ENCODE measurements around the gene LGALS7.
"Not testable (repeated sequence)": the region's sequence is repeated elsewhere in the genome, so short reads cannot be mapped to it uniquely, and the experiment has no call there.

LGALS7 gene

GRCh38 chr19:38799104-38799503, 25.8 kb upstream of the LGALS7 start:
- DNase-seq, result no peak

DNA sequence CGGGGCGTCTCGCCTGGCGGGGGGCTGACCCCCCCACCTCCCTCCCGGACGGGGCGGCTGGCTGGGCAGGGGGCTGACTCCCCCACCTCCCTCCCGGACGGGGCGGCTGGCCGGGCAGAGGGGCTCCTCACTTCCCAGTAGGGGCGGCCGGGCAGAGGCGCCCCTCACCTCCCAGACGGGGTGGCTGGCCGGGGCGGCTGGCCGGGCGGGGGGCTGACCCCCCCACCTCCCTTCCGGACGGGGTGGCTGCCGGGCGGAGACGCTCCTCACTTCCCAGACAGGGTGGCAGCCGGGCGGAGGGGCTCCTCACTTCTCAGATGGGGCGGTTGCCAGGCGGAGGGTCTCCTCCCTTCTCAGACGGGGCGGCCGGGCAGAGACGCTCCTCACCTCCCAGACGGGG, 24.5 kb upstream of the LGALS7 start:
- DNase-seq, result not testable (repeated sequence)

GRCh38 chr19:38796154-38796553, 22.8 kb upstream of the LGALS7 start:
- DNase-seq, result no peak

GRCh38 chr19:38795549-38795948, 22.2 kb upstream of the LGALS7 start:
- no peak for DNase-seq

DNA sequence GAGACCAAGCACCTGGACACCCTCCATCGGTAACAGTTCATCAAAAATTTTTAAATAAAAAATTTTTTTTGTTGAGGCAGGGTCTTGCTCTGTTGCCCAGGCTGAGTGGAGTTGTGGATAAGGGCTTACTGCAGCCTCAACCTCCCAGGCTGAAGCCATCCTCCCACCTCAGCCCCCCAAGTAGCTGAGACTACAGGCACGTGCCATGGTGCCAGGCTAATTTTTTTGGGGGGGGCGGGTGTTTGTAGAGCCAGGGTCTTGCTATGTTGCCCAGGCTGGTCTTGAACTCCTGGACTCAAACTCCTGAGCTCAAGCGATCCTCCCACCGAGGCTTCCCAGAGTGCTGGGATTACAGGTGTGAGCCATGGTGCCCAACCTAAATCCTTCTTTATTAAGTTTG, 20.4 kb upstream of the LGALS7 start:
- no peak for DNase-seq

- no peak for DNase-seq
Measured at GRCh38 chr19:38793177-38793576, 19.9 kb upstream of the LGALS7 start.

DNA sequence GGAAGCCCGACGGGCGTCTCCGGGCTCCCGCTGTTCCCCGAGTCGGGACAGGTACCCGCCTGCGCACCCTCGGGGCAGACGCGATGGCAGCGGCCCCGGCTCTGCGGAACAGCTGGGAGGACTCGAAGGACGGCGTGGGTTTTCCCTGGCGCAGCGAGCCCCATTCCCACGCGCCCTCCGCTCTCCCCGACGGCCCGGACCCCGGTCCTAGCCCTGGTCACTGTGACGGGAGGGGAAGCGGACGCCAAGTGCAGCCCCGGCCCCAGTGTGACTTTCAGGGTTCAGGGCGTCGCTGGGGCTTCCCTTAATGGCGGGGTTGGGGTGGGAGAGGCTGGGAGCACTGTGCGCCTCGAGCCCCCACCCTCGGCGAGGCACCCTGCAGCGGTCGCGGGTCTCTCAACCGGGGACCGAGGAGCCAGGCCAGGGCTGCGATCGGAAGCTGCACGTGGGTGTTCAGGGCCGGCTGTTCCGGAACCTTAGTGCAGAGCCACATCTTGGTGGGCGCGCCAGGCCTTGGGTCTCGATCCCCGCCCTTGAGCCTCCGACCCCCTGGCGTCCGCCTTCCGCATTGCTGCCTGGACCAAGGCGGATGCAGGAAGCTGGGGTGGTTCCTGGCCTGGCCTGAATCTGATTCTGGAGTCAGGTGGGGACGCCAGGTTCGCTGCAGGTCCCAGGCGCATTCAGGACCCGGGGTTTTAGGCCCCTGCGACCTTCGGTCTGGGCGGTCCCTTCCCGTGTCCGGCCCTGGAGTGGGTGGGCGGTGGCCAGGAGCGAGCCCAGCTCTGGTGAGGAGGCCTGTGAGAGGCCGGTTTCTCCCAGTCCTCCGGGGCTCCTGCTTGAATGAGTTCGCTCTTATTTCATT, 19.2 kb upstream of the LGALS7 start:
- DNase-seq, result no peak

DNA sequence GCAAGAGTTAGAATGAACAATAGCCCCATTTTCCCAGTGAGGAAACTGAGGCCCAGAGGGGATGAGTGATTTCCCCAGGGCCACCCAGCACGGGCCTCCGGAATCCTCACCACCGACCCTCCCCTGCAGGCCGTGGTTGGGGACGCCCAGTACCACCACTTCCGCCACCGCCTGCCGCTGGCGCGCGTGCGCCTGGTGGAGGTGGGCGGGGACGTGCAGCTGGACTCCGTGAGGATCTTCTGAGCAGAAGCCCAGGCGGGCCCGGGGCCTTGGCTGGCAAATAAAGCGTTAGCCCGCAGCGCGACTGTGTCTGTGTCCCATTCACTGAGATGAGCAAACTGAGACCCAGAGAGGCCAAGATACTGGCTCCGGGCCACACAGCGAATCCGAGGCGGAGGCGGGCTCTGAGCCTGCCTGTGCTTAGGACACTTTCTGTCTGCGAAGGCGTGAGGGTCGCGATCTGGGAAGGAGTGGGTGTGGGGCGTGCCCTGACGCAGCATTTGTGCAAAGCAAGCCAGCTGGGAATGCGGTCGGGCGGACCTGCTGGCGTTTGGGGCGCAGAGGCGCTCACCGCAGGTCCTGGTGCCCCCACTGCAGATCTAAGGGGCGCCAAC, 18.2 kb upstream of the LGALS7 start:
- DNase-seq, result not testable (repeated sequence)

DNA sequence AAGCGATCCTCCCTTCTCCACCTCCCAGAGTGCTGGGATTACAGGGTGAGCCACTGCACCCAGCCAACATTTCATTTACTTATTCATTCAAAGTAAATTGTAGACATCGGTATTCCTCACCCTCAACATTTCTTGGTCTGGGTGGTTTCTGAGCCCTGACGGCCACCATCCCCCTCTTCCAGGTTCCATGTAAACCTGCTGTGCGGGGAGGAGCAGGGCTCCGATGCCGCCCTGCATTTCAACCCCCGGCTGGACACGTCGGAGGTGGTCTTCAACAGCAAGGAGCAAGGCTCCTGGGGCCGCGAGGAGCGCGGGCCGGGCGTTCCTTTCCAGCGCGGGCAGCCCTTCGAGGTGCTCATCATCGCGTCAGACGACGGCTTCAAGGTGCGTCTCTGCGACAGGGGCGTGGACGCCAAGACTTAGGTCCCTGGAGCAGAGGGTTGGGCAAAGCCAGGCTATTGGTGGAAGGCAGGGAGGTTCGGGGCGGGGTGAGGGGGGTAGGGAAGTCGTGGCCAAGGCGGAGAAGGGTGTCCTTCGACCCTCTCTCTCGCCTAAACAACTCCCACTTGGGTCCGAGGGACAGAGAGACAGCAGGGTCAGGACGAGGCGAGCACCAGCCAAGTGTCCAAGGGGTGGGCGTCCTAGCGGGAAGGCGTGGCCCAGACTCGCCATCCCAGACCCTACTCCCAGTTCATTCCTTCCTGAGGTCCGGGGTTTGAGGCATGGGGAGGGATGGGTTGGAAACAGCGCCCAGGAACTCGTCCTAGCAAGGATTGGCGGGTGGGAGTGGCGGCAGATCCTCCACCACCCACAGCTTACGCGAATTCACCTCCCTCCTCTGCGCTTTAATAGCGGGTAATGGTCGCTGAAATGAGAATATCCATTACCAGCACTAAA, 17.4 kb upstream of the LGALS7 start:
- DNase-seq, result not testable (repeated sequence)

DNA sequence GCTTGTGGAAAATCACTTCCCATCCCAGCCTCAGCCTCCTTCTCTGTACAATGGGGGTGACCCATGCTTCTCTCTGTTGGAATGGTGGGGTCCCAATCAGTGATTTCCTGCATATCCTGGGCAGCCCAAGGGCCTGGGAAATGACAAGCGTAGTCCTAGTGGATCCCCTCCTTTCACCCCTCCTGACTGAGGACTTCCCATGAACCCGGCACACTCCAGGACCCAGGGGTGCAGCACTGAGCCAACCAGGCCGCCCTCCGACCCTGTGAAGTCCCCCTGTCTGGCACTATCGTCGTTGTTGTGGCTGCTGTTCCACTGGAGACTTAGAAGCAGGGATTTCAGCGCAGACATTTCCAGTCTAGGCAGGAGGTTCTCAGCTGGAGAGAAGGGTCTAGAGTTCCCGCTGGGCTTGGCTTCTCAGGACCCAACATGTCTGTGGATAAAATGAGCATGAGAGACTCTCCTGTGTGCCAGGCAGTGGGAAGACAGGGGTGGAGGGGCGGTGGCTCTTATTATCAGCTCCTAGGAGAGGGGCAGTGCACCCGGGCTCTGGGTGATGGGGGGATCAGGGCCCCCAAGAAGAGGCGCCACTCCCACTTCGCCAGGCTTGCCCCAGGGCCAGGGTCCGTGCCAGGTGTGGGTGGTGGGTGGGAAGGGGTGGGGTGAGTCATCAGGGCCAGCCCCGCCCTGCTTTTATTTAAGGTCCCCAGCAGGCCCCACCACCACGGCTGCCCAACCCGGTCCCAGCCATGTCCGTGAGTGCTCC, 15.3 kb upstream of the LGALS7 start, which contains the start of gene LGALS7B:
TSS of gene LGALS7B (plus strand) at position 723 of the 766 bp plus-strand sequence. CDS start at position 750, 27 bp downstream.
- no peak for DNase-seq

GRCh38 chr19:38786572-38787265, 13.4 kb upstream of the LGALS7 start:
- no peak for DNase-seq

GRCh38 chr19:38786061-38786460, 12.7 kb upstream of the LGALS7 start:
- not testable (repeated sequence) for DNase-seq

DNA sequence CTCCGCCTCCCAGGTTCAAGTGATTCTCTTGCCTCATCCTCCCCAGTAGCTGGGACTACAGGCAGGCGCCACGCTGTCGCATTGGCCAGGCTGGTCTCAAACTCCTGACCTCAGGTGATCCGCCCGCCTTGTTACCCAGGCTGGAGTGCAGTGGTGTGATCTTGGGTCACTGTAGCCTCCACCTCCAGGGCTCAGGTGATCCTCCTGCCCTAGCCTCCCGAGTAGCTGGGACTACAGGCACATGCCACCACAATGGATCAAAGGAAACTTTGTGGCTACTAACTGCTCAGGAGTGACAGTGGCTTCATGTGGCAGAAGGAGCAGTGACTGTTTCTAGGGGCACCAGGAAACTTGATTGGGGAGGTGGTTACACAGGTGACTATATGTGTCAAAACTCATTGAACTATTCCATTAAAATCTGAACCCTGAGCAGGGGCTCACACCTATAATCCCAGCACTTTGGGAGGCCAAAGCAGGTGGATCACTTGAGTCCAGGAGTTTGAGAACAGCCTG, 11.9 kb upstream of the LGALS7 start:
- no peak for DNase-seq

GRCh38 chr19:38784224-38784623, 10.9 kb upstream of the LGALS7 start:
- no peak for DNase-seq

DNA sequence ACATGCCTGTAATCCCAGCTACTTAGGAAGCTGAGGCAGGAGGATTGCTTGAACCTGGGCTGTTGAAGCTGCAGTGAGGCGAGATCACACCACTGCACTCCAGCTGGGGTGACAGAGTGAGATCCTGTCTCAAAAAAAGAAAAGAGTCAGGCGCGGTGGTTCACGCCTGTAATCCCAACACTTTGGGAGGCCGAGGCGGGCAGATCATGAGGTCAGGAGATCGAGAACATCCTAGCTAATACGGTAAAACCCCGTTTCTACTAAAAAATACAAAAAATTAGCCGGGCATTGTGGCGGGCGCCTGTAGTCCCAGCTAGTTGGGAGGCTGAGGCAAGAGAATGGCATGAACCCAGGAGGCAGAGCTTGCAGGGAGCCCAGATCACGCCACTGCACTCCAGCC, 8.9 kb upstream of the LGALS7 start:
- DNase-seq, result not testable (repeated sequence)

GRCh38 chr19:38781058-38781457, 7.7 kb upstream of the LGALS7 start:
- DNase-seq, result no peak

GRCh38 chr19:38780443-38780842, 7.1 kb upstream of the LGALS7 start:
- no peak for DNase-seq

DNA sequence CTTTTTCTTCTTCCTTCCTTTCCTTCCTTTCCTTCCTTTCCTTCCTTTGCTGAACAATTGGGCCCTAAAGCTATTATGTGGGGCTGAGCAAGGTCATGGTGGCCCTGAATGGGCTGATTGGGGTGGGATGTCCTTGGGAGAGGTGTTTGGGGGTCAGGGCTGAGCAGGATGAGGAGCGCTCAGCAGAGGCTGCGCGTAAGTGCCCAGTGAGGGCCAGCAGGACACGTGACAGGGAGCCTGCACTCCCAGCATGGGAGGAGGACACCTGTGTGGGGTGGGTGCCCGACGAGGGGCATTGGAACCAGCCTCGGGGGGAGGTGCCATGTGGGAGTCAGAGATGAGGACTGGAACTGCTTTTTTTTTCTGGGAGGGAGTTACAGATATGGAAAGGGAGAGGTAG, 5.4 kb upstream of the LGALS7 start:
- DNase-seq, result no peak

GRCh38 chr19:38774181-38774950, 1.0 kb upstream of the LGALS7 start:
- no peak for DNase-seq

- DNase-seq, result not testable (repeated sequence)
Measured at GRCh38 chr19:38771569-38771968, 1.7 kb downstream of the LGALS7 start.

- DNase-seq, result not testable (repeated sequence)
Measured at GRCh38 chr19:38770949-38771275, 2.4 kb downstream of the LGALS7 start.
